ENCODE results near the gene IFRD2.

The IFRD2 gene

GRCh38 chr3:50327943-50328691, 35.9 kb upstream of the IFRD2 start, which contains the start of gene TUSC2:
Gene TUSC2 (minus strand): TSS chr3:50328223. CDS start chr3:50328099, 124 bp downstream.
- H3K4me3 ChIP-seq (ENCODE audit: low read length), result peak within 1 kb of the TSS; percentile 86
- no peak for TF ChIP-seq CTCF (conservative IDR thresholded peaks at IDR 0.05; ENCODE audit: low read depth, low read length)
- DNase-seq (ENCODE audit: low read depth), result peak; percentile 80

GRCh38 chr3:50327129-50327528, 34.9 kb upstream of the IFRD2 start:
- DNase-seq (ENCODE audit: low read depth), result no peak
- H3K4me3 ChIP-seq (ENCODE audit: low read length), result peak overlapping the region; percentile 86
- TF ChIP-seq CTCF (conservative IDR thresholded peaks at IDR 0.05; ENCODE audit: low read depth, low read length), result no peak

GRCh38 chr3:50326182-50326541, 33.9 kb upstream of the IFRD2 start:
- no peak overlapping the region for H3K4me3 ChIP-seq (ENCODE audit: low read length)
- DNase-seq (ENCODE audit: low read depth), result no peak
- no peak for TF ChIP-seq CTCF (conservative IDR thresholded peaks at IDR 0.05; ENCODE audit: low read depth, low read length)

GRCh38 chr3:50325497-50326181, 33.4 kb upstream of the IFRD2 start:
- no peak for TF ChIP-seq CTCF (conservative IDR thresholded peaks at IDR 0.05; ENCODE audit: low read depth, low read length)
- DNase-seq (ENCODE audit: low read depth), result no peak
- no peak overlapping the region for H3K4me3 ChIP-seq (ENCODE audit: low read length)

GRCh38 chr3:50325113-50325480, 32.9 kb upstream of the IFRD2 start:
- TF ChIP-seq CTCF (conservative IDR thresholded peaks at IDR 0.05; ENCODE audit: low read depth, low read length), result no peak
- DNase-seq (ENCODE audit: low read depth), result no peak
- no peak overlapping the region for H3K4me3 ChIP-seq (ENCODE audit: low read length)

- no peak overlapping the region for H3K4me3 ChIP-seq (ENCODE audit: low read length)
- peak; percentile 95 for TF ChIP-seq CTCF (conservative IDR thresholded peaks at IDR 0.05; ENCODE audit: low read depth, low read length)
- no peak for DNase-seq (ENCODE audit: low read depth)
Observed at GRCh38 chr3:50324351-50325112, 32.3 kb upstream of the IFRD2 start.

Measured in retinal pigment epithelial cell (primary cell).